ENCODE data around the gene NRG2.

Gene NRG2

GRCh38 chr5:139822553-139823425, 220.3 kb downstream of the NRG2 start:
- DNase-seq (ENCODE audit: low read depth), result no peak
- H3K4me3 ChIP-seq (ENCODE audit: low read length), result no peak overlapping the region
- no peak for TF ChIP-seq CTCF (conservative IDR thresholded peaks at IDR 0.05; ENCODE audit: low read depth, low read length)

GRCh38 chr5:139821806-139822552, 221.1 kb downstream of the NRG2 start:
- no peak for DNase-seq (ENCODE audit: low read depth)
- no peak overlapping the region for H3K4me3 ChIP-seq (ENCODE audit: low read length)
- TF ChIP-seq CTCF (conservative IDR thresholded peaks at IDR 0.05; ENCODE audit: low read depth, low read length), result no peak

- H3K4me3 ChIP-seq (ENCODE audit: low read length), result no peak overlapping the region
- DNase-seq (ENCODE audit: low read depth), result no peak
- no peak for TF ChIP-seq CTCF (conservative IDR thresholded peaks at IDR 0.05; ENCODE audit: low read depth, low read length)
These were observed 222.5 kb downstream of the NRG2 start for GRCh38 chr5:139820606-139821005.

- no peak for TF ChIP-seq CTCF (conservative IDR thresholded peaks at IDR 0.05; ENCODE audit: low read depth, low read length)
- DNase-seq (ENCODE audit: low read depth), result no peak
- H3K4me3 ChIP-seq (ENCODE audit: low read length), result no peak overlapping the region
These were observed 223.0 kb downstream of the NRG2 start for GRCh38 chr5:139820130-139820529.

- TF ChIP-seq CTCF (conservative IDR thresholded peaks at IDR 0.05; ENCODE audit: low read depth, low read length), result no peak
- no peak overlapping the region for H3K4me3 ChIP-seq (ENCODE audit: low read length)
- DNase-seq (ENCODE audit: low read depth), result no peak
These were observed 225.1 kb downstream of the NRG2 start for GRCh38 chr5:139817970-139818369.

GRCh38 chr5:139817362-139817761, 225.7 kb downstream of the NRG2 start:
- no peak overlapping the region for H3K4me3 ChIP-seq (ENCODE audit: low read length)
- no peak for DNase-seq (ENCODE audit: low read depth)
- no peak for TF ChIP-seq CTCF (conservative IDR thresholded peaks at IDR 0.05; ENCODE audit: low read depth, low read length)
